Fibroblast of mammary gland (primary cell): Measurements from ENCODE around the gene MICU1.
A peak's percentile ranks its signal among the peaks of the same experiment; 100 is the strongest.

Experiments used
- DNase-seq: peaks from one replicate; pipeline ENCODE4 v3.0.0-alpha.2; 2010; ENCODE audit warnings: low read depth
- H3K4me3 ChIP-seq: 2 replicates; pipeline ENCODE4 v1.5.1; 2011; ENCODE audit warnings: low read depth, mild to moderate bottlenecking, low read length, moderate library complexity; ENCODE audit not compliant: control insufficient read depth
- TF ChIP-seq, protein P1 (sequence below): conservative IDR thresholded peaks from 2 replicates; pipeline ENCODE4 v1.5.1; 2011; ENCODE audit warnings: low read depth, low read length, inconsistent platforms; ENCODE audit not compliant: control insufficient read depth, insufficient read depth

MICU1 gene

GRCh38 chr10:72342911-72343310 is 283.0 kb downstream of the MICU1 start:
- no peak overlapping the region for H3K4me3 ChIP-seq
- TF ChIP-seq, protein P1, sequence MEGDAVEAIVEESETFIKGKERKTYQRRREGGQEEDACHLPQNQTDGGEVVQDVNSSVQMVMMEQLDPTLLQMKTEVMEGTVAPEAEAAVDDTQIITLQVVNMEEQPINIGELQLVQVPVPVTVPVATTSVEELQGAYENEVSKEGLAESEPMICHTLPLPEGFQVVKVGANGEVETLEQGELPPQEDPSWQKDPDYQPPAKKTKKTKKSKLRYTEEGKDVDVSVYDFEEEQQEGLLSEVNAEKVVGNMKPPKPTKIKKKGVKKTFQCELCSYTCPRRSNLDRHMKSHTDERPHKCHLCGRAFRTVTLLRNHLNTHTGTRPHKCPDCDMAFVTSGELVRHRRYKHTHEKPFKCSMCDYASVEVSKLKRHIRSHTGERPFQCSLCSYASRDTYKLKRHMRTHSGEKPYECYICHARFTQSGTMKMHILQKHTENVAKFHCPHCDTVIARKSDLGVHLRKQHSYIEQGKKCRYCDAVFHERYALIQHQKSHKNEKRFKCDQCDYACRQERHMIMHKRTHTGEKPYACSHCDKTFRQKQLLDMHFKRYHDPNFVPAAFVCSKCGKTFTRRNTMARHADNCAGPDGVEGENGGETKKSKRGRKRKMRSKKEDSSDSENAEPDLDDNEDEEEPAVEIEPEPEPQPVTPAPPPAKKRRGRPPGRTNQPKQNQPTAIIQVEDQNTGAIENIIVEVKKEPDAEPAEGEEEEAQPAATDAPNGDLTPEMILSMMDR: no peak
- DNase-seq: no peak

DNA sequence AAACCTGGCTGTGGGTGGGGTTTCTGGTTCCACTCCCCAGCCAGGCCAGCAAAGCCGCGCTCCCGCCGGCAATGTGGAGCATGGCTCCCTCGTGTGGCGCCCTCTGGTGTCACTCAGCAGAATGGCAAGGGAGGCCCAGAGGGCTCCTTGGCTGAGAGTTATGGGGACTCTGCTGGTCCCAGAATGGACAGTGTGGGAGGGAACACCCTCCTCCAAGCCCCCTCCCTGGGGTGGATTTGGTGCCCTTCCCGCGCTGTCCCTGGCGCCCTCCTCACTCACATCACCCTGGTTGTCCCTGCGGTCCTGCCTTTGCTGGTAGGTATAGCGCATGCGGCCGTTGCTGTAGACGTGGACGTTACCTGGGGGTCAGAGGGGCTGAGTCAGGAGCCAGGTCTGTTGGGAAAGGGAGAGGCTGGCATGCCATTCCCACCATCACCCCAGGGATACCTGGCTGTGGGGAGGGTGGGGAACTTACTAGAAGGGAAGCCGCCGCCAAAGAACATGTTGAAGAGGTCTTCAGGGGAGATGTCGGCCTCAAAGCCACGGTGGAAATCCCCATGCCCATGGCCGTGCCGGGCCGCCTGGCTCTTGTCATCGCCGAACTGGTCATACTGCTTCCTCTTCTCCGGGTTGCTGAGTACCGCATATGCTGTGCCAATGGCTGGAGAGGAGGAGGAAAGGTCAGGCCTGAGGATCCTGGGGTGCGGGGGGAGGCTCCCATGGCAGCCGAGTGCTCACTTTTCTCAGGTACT is 285.2 kb downstream of the MICU1 start:
- peak; percentile 54 for DNase-seq
- TF ChIP-seq, protein P1: peak; percentile 94
- no peak overlapping the region for H3K4me3 ChIP-seq

DNA sequence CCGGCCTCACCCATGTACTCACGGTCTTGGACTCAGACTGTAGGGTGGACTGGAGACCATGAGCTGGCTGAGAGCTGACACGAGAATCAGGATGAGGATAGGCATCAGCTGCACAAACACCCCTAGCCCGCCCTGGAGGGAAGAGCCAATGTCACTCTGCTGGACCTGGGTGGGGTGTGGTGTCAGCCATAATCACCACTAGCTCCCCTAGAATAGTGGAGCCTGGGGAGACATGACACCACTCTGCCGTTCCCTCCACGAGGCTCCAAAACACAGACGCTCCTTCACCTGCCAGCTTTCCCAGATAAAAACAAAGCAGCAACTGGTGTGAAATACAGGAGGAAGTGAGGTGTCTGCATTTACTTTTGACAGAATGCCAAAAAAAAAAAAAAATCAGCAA is 287.7 kb downstream of the MICU1 start:
- TF ChIP-seq, protein P1: no peak

DNA sequence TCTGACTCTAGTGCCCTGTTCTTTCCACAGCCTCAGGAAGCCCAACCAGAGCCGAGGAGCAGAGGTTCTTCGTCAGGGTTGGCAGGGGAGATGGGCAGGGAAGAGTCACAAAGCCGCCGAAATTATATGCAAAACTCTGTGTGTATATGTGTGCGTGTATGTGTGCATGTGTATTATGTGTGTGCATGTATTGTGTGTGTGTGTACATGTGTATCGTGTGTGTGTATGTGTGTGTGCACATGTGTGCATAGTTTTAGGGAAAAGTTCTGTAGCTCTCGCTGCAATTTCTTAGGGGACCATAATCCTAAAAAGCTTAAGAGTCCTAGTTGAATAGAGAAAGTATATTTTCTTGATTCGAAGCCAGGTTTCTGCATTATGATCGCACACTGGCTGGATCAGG is 288.2 kb downstream of the MICU1 start:
- TF ChIP-seq, protein P1: no peak
- no peak for DNase-seq
- H3K4me3 ChIP-seq: no peak overlapping the region

More for the DNA sequence above, 287.7 kb downstream of the MICU1 start:
- H3K4me3 ChIP-seq: no peak overlapping the region
- no peak for DNase-seq

GRCh38 chr10:72337039-72337629 is 288.7 kb downstream of the MICU1 start:
- TF ChIP-seq, protein P1: peak; percentile 94
- DNase-seq: peak; percentile 77
- no peak overlapping the region for H3K4me3 ChIP-seq

- DNase-seq: peak; percentile 67
- H3K4me3 ChIP-seq: peak overlapping the region; percentile 1
Measured at GRCh38 chr10:72336259-72337038, 289.4 kb downstream of the MICU1 start.

More at GRCh38 chr10:72336259-72337038, 289.4 kb downstream of the MICU1 start:
- TF ChIP-seq, protein P1: no peak
